ENCODE measurements around the gene CCDC93.
A peak's percentile ranks its signal among the peaks of the same experiment; 100 is the strongest.

Gene CCDC93

GRCh38 chr2:118013724-118014491, at the start of gene CCDC93:
TSS of gene CCDC93 (minus strand) at chr2:118014070. CDS start at chr2:118013995, 75 bp downstream.
- peak; percentile 31 for DNase-seq

GRCh38 chr2:118062669-118063068, 48.8 kb upstream of the CCDC93 start:
- no peak for DNase-seq

- DNase-seq: no peak
Observed at GRCh38 chr2:118062048-118062447, 48.2 kb upstream of the CCDC93 start.

GRCh38 chr2:118061135-118061955, 47.5 kb upstream of the CCDC93 start:
- DNase-seq: peak; percentile 14

- no peak for DNase-seq
Observed at GRCh38 chr2:118059919-118060478, 46.1 kb upstream of the CCDC93 start.

GRCh38 chr2:118058951-118059350, 45.1 kb upstream of the CCDC93 start:
- no peak for DNase-seq

GRCh38 chr2:118056801-118057200, 42.9 kb upstream of the CCDC93 start:
- DNase-seq: no peak

GRCh38 chr2:118056165-118056534, 42.3 kb upstream of the CCDC93 start:
- DNase-seq: peak; percentile 80

- DNase-seq: no peak
Observed at GRCh38 chr2:118055512-118056164, 41.8 kb upstream of the CCDC93 start.

GRCh38 chr2:118054213-118055008, 40.5 kb upstream of the CCDC93 start:
- DNase-seq: no peak

GRCh38 chr2:118053681-118054080, 39.8 kb upstream of the CCDC93 start:
- DNase-seq: no peak

- no peak for DNase-seq
Observed at GRCh38 chr2:118052474-118052873, 38.6 kb upstream of the CCDC93 start.

- no peak for DNase-seq
Observed at GRCh38 chr2:118051826-118052358, 38.0 kb upstream of the CCDC93 start.

- DNase-seq: no peak
Observed at GRCh38 chr2:118050974-118051373, 37.1 kb upstream of the CCDC93 start.

- DNase-seq: no peak
Observed at GRCh38 chr2:118050386-118050785, 36.5 kb upstream of the CCDC93 start.

- DNase-seq: no peak
Observed at GRCh38 chr2:118049816-118050140, 35.9 kb upstream of the CCDC93 start.

- DNase-seq: no peak
Observed at GRCh38 chr2:118049140-118049815, 35.4 kb upstream of the CCDC93 start.

GRCh38 chr2:118048401-118048800, 34.5 kb upstream of the CCDC93 start:
- DNase-seq: no peak

GRCh38 chr2:118047380-118047826, 33.5 kb upstream of the CCDC93 start:
- no peak for DNase-seq

- DNase-seq: no peak
Observed at GRCh38 chr2:118046634-118047210, 32.9 kb upstream of the CCDC93 start.

- no peak for DNase-seq
Observed at GRCh38 chr2:118045286-118045685, 31.4 kb upstream of the CCDC93 start.

All from SIG-M5 (cell line).